GM04503 (cell line): Measurements from ENCODE around the gene TRAPPC14.
"Not testable (repeated sequence)": the region's sequence is repeated elsewhere in the genome, so short reads cannot be mapped to it uniquely, and the experiment has no call there.

Experiments
- DNase-seq: peaks from one replicate; pipeline ENCODE4 v3.0.0-alpha.2; 2012; ENCODE audit warnings: low read depth

The TRAPPC14 gene

DNA sequence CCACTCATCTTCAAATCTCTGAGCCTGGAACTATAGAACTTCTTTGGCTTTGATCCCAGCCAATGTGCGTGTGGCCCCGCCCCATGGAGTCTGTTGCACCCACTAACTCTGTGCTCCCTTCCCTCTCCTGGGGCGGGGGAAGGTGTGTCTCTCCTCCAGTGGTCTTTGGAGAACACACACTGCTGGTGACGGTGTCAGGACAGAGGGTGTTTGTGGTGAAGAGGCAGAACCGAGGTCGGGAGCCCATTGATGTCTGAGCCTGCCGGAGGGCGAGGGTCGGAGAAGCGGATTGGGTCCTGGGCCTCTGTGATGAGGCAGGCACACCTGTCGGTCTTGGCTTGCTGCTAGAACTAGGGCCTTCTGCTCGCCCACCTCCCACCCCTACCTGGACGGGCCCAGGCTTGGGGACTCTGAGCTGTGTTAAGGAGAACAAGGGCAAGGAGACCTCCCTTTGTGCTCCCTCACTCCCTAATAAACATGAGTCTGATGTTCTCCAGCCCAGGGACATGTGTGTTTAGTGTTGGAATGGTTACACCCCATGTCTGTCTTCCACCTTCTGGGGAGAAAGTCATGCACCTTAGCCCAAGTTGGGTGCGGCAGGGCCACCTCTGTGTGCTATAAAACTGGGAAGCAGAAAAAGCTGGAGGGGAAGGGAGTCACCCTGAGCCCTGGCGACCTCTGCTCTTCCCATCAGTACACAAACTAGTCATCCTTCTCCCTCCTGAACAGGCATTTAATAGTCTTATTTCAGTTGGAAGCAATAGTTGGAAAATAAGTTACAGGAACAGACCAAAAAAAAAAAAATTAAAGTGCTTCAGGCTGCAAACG, 4.6 kb downstream of the TRAPPC14 start:
- no peak for DNase-seq

DNA sequence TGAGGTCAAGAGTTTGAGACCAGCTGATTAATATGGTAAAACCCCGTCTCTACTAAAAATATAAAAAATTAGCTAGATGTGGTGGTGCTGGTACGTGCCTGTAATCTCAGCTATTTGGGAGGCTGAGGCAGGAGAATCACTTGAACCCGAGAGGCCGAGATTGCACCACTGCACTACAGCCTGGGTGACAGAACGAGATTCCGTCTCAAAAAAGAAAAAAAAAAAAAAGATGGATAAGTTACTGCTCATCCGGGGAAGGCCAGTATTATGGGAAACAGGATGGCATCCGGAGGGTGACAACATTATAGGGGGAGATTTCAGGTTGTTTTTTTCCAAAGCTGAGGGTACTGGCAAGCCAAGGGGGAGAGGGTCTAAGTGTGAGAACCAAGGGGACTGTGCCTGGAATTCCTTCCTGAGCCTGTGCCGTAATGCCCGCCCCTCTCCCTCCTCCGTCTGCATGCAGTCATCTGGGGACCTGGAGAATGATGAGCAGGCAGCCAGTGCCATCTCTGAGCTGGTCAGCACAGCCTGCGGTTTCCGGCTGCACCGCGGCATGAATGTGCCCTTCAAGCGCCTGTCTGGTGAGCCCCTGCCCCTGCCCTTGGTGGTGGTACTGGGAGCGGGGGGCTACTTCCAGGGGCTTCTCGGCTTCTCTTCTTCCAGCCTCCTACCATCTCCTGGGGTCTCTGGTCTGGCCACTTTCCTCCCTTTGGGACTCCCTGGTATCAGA, 5.4 kb downstream of the TRAPPC14 start:
- DNase-seq: no peak

- no peak for DNase-seq
Observed at GRCh38 chr7:100152404-100152803, 6.1 kb downstream of the TRAPPC14 start.

DNA sequence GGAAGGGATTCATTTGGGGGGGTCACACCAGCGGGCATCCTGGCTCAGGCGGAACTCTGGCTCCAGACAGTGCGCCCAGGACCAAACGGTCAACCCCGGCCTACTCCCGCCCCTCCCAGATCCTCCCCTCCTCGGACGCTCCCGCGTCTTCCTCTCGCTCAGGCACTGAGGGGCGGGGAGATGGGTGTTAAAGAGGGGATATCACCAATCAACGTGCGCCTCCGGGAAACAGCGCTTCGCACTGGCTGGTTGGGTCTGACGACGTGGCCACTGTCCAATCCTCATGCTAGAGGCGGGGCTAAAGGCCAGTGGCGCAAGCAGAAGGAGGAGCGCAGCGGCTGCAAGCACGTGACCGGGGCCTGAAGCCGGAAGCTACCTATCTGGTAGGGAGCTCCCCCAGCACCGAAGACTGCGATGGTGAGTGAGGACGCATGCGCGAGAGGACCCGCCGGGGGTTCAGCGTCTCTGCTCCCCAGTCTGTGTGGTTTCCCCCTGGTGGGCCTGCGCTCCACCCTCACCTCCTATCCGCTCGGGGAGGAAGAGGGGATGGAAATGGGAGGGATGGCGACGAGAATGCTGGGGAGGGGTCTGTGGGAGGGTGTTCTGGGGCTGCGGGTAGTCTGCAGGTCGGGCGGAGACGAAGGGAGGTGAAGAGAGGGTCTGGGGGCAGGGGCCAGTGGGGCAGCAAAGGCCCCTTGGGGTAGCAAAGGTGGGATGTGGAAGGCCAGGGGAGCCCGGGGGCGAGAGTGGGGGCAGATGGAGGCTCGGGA, 9.8 kb downstream of the TRAPPC14 start, which contains the start of gene LAMTOR4:
Gene LAMTOR4, plus strand, starts transcription at position 360 of the 770 bp plus-strand sequence. Its CDS starts 55 bp downstream, at position 415.
- peak; percentile 91 for DNase-seq

- no peak for DNase-seq
Observed at GRCh38 chr7:100148225-100148558, 10.3 kb downstream of the TRAPPC14 start.

DNA sequence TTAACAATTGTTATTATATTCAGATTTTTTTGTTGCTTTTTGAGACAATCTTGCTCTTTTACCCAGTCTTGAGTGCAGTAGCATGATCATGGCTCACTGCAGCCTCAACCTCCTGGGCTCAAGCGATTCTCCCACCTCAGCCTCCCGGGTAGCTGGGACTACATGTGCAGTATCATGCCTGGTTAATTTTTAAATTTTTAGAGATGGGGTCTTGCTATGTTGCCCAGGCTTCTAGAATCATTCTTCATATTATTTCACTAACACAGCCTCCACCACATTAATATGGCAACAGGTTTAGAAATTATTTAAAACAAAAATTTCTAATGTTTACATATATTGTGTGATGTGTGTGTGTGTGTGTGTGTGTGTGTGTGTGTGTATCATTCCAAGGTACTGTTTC, 11.2 kb downstream of the TRAPPC14 start:
- DNase-seq: no peak

DNA sequence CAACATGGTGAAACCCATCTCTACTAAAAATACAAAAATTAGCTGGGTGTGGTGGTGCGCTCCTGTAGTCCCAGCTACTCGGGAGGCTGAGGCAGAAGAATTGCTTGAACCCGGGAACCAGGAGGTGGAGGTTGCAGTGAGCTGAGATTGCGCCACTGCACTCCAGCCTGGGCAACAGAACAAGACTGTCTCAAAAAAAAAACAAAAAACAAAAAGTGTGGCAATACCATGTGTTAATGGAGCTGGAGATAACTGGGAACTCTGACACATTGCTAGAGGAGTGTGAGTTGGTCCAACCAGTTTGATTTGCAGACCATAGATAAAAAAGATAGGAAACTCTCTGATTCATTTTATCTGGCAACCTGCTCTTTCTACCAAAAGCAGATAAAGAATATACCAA, 12.2 kb downstream of the TRAPPC14 start:
- peak; percentile 51 for DNase-seq

GRCh38 chr7:100142461-100142860, 16.1 kb downstream of the TRAPPC14 start:
- DNase-seq: no peak

DNA sequence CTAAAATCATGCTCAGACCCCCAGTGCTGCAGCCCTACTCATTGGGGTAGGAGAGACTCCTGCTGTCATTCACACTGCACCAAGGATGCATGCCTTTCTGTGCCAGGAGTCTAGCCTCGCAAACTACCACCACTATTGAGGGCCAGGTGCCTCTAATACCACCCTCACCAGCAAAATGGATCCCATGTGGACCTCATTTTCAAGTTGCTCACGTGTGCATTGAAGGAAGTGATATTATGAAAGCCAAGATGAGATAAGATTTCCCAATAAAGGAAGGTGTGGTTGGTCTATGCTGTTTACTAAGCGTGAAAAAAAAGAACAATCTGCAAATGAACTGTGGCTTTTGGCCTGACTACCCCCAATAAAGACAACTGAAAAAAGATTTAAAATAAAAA, 17.0 kb downstream of the TRAPPC14 start:
- DNase-seq: no peak

- DNase-seq: no peak
Observed at GRCh38 chr7:100137851-100138760, 20.4 kb downstream of the TRAPPC14 start.

GRCh38 chr7:100132697-100133151, 25.8 kb downstream of the TRAPPC14 start:
- no peak for DNase-seq

DNA sequence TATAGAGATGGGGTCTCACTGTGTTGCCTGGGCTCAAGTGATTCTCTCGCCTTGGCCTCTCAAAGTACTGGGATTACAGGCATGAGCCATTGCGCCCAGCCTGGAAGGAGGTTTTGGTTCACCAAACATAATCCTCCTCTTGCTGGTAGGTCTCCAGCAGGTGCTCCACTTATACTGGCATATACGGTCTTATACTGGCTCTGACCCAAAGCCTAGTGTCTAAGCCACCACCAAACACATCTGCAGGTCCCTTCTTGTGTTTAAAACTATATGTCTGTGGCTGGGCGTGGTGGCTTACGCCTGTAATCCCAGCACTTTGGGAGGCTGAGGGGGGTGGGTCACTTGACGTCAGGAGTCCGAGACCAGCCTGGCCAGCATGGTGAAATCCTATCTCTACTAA, 26.4 kb downstream of the TRAPPC14 start:
- no peak for DNase-seq

GRCh38 chr7:100130608-100131453, 27.7 kb downstream of the TRAPPC14 start:
- no peak for DNase-seq

DNA sequence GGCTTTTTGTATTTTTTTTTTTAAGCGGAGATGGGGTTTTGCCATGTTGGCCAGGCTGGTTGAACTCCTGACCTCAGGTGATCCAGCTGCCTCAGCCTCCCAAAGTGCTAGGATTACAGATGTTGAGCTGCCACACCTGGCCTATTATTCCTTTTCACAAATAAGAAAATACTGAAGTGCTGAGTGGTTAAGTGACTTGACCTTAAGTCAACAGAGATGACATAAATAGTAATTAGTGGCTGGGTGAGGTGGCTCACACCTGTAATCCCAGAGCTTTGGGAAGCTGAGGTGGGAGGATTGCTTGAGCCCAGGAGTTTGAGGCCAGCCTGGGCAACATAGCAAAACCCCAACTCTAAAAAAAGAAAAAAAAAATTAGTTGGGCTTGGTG, 28.3 kb downstream of the TRAPPC14 start:
- not testable (repeated sequence) for DNase-seq

DNA sequence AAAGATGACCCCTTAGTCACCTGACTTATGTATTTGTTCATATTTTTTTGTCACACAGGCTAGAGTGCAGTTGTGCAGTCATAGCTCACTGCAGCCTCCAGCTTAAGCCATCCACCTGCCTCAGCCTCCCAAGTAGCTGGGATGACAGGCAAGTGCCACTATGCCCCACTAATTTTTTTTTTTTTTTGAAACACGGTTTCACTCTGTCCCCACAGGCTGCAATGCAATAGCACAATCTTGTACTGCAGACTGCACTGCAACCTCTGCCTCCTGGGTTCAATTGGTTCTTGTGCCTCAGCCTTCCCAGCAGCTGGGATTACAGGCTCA, 29.9 kb downstream of the TRAPPC14 start:
- no peak for DNase-seq

DNA sequence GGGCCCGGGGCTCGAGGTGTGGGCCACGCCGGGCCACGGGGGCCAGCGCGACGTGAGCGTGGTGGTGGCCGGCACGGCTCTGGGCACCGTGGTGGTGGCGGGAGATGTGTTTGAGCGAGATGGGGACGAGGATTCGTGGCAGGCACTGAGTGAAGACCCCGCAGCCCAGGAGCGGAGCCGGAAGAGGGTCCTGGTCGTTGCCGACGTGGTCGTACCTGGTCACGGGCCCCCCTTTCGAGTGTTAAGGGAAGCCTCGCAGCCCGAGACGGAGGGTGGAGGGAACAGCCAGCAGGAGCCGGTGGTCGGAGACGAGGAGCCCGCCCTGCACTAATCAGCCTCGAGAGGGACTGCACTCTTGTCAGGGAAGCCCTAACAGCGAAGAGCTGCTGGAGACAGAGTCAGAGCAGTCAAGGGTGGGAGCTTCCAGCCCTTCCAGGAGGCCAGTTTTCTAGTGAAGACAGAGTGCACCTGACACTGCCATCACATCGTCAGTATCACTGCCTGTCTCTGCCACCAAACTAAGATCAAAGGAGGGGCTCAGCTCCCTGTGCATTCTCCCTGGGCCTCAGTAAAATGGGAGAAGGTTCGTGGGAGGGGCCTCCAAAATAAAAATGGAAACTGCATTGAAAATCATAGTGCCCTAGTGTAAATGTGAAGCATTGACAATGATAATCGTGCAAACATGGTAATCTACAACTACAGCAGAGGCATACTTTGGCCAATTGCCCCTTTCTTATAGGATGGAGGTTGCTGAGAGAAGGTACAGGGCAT, 30.5 kb downstream of the TRAPPC14 start:
- no peak for DNase-seq

- peak; percentile 65 for DNase-seq
Observed at GRCh38 chr7:100126931-100127865, 31.3 kb downstream of the TRAPPC14 start, which contains the start of gene MBLAC1. MBLAC1 (plus strand) TSS chr7:100126967; CDS start chr7:100127396, 429 bp downstream.

- DNase-seq: no peak
Observed at GRCh38 chr7:100126239-100126930, 32.1 kb downstream of the TRAPPC14 start.
